ENCODE data around the gene ZCCHC4.
A peak's percentile ranks its signal among the peaks of the same experiment; 100 is the strongest.

The ZCCHC4 gene, protein sequence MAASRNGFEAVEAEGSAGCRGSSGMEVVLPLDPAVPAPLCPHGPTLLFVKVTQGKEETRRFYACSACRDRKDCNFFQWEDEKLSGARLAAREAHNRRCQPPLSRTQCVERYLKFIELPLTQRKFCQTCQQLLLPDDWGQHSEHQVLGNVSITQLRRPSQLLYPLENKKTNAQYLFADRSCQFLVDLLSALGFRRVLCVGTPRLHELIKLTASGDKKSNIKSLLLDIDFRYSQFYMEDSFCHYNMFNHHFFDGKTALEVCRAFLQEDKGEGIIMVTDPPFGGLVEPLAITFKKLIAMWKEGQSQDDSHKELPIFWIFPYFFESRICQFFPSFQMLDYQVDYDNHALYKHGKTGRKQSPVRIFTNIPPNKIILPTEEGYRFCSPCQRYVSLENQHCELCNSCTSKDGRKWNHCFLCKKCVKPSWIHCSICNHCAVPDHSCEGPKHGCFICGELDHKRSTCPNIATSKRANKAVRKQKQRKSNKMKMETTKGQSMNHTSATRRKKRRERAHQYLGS

DNA sequence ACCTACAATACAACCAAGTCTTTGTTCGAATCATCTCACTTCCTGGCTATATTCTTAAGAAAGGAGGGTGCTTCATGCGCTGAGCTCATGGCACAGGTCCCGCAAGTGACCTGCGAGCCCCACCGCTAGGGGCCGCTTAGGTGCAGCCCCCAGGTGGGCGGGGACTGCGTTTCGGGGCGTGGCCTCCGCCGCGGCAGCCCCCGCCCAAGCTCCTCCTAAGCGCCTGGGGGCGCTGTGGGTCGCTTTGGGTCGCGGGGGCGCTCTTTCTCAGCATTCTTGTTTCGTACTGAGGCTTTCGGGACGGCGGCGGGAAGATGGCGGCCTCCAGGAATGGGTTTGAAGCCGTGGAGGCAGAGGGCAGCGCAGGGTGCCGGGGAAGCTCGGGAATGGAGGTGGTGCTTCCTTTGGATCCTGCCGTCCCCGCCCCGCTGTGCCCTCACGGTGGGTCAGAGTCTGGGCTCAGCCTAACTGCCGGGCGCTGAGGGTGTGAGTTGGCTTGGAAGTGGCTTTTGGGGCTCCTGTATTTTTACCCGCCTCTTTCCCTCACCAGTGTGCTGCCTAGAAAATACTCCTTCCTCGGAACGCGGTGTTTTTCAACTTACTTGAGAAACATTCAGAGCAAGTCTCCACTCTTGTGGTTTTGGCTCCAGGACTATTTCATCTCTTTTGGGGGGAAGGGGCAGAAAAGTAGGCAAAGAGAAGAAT is at the start of gene ZCCHC4:
Gene ZCCHC4, plus strand, starts transcription at position 279 of the 705 bp plus-strand sequence. Its CDS starts 36 bp downstream, at position 315.
- peaks cover 26% of the 10 kb centered on the region for H3K36me3 ChIP-seq
- peak within 1 kb of the TSS; percentile 85 for H3K27ac ChIP-seq
- peak within 1 kb of the TSS; percentile 90 for H3K9ac ChIP-seq
- H3K4me3 ChIP-seq, result peak within 1 kb of the TSS; percentile 83
- TF ChIP-seq Cebpa-rat (IDR thresholded peaks at IDR 0.05), result no peak
- H3K4me1 ChIP-seq, result peaks cover 31% of the 10 kb centered on the region
- H3K27me3 ChIP-seq, result no peaks in the 10 kb centered on the region
- no peaks in the 10 kb centered on the region for H3K9me3 ChIP-seq
- no peaks in the 10 kb centered on the region for H4K20me1 ChIP-seq
- peak within 1 kb of the TSS; percentile 88 for H3K4me2 ChIP-seq

DNA sequence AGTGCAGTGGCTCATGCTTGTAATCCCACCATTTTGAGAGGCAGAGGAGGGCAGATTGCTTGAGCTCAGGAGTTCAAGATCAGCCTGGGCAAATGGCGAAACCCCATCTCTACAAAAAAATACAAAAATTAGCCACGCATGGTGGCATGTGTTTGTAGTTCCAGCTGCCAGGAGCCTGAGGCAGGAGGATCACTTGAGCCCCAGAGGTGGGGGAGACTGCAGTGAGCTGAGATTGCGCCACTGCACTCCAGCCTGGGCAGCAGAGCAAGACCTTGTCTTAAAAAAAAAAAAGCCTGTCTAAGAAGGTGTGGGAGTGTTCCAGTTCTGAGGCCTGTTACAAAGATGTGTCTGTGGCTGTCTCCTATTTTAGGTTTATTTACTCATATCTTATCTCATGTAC is 40.7 kb upstream of the ZCCHC4 start:
- Histone ChIP-seq H3K4me2 (no peak overlapping the region), H3K9me3 (no peaks in the 10 kb centered on the region), H3K9ac (no peak overlapping the region), H3K36me3 (peaks cover 61% of the 10 kb centered on the region), H4K20me1 (no peaks in the 10 kb centered on the region), H3K27me3 (no peaks in the 10 kb centered on the region), H3K4me3 (no peak overlapping the region), H3K27ac (no peak overlapping the region), H3K4me1 (peaks cover 22% of the 10 kb centered on the region)
- TF ChIP-seq Cebpa-rat (IDR thresholded peaks at IDR 0.05), result no peak

DNA sequence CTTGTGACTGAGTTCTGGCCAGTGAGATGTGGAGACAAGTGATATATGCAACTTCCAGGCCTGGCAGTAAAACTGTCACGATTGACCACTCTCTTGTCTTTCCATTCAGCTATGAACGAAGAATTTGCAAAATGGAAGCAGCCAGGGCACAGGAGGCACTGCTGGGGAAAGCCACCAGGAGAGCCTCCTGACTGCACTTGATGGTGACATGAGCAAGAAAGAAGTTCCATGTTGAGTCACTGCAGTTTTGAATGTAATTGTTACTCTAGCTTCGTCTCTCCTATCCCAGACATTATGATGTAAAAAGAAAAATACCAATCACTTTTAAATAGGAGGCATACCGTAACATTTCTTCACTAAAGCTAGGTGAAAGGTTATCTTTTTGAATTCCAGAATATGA is 32.4 kb upstream of the ZCCHC4 start:
- H3K36me3 ChIP-seq, result peaks cover 29% of the 10 kb centered on the region
- no peaks in the 10 kb centered on the region for H3K27me3 ChIP-seq
- H4K20me1 ChIP-seq, result no peaks in the 10 kb centered on the region
- H3K4me3 ChIP-seq, result no peak overlapping the region
- H3K4me1 ChIP-seq, result peaks cover 5% of the 10 kb centered on the region
- H3K27ac ChIP-seq, result no peak overlapping the region
- no peak overlapping the region for H3K9ac ChIP-seq
- TF ChIP-seq Cebpa-rat (IDR thresholded peaks at IDR 0.05), result no peak
- no peak overlapping the region for H3K4me2 ChIP-seq
- H3K9me3 ChIP-seq, result no peaks in the 10 kb centered on the region

GRCh38 chr4:25283948-25284347 is 28.6 kb upstream of the ZCCHC4 start:
- no peaks in the 10 kb centered on the region for H3K9me3 ChIP-seq
- TF ChIP-seq Cebpa-rat (IDR thresholded peaks at IDR 0.05), result no peak
- no peak overlapping the region for H3K27ac ChIP-seq
- H3K4me1 ChIP-seq, result no peaks in the 10 kb centered on the region
- H3K27me3 ChIP-seq, result no peaks in the 10 kb centered on the region
- no peak overlapping the region for H3K9ac ChIP-seq
- H4K20me1 ChIP-seq, result no peaks in the 10 kb centered on the region
- H3K4me2 ChIP-seq, result no peak overlapping the region
- peaks cover 22% of the 10 kb centered on the region for H3K36me3 ChIP-seq
- H3K4me3 ChIP-seq, result no peak overlapping the region

DNA sequence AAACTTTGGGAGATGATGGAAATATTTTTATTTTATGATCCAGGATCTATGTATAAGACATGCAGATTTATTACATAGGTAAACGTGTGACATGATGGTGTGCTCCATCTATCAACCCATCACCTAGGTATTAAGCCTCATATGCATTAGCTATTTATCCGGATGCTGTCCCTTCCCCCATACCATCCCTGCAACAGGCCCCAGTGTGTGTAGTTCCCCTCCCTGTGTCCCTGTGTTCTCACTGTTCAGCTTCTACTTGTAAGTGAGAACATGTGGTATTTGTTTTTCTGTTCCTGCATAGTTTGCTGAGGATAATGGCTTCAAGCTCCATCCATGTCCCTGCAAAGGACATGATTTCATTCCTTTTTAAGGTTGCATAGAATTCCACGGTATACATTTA is 28.1 kb upstream of the ZCCHC4 start:
- Histone ChIP-seq H3K4me2 (no peak overlapping the region), H3K9me3 (no peaks in the 10 kb centered on the region), H3K4me1 (no peaks in the 10 kb centered on the region), H4K20me1 (no peaks in the 10 kb centered on the region), H3K27me3 (no peaks in the 10 kb centered on the region), H3K4me3 (no peak overlapping the region), H3K9ac (no peak overlapping the region), H3K27ac (no peak overlapping the region), H3K36me3 (peaks cover 17% of the 10 kb centered on the region)
- TF ChIP-seq Cebpa-rat (IDR thresholded peaks at IDR 0.05), result no peak

GRCh38 chr4:25290490-25291067 is 22.0 kb upstream of the ZCCHC4 start:
- H3K27me3 ChIP-seq, result no peaks in the 10 kb centered on the region
- H3K36me3 ChIP-seq, result no peaks in the 10 kb centered on the region
- H4K20me1 ChIP-seq, result no peaks in the 10 kb centered on the region
- no peak overlapping the region for H3K4me3 ChIP-seq
- no peak overlapping the region for H3K27ac ChIP-seq
- TF ChIP-seq Cebpa-rat (IDR thresholded peaks at IDR 0.05), result no peak
- H3K4me2 ChIP-seq, result no peak overlapping the region
- no peaks in the 10 kb centered on the region for H3K4me1 ChIP-seq
- no peak overlapping the region for H3K9ac ChIP-seq
- no peaks in the 10 kb centered on the region for H3K9me3 ChIP-seq

GRCh38 chr4:25291158-25291733 is 21.3 kb upstream of the ZCCHC4 start:
- Histone ChIP-seq H3K4me2 (no peak overlapping the region), H3K36me3 (no peaks in the 10 kb centered on the region), H3K27ac (no peak overlapping the region), H3K9me3 (no peaks in the 10 kb centered on the region), H3K9ac (no peak overlapping the region), H3K4me3 (no peak overlapping the region), H4K20me1 (no peaks in the 10 kb centered on the region), H3K4me1 (no peaks in the 10 kb centered on the region), H3K27me3 (no peaks in the 10 kb centered on the region)
- TF ChIP-seq Cebpa-rat (IDR thresholded peaks at IDR 0.05), result peak; percentile 87

DNA sequence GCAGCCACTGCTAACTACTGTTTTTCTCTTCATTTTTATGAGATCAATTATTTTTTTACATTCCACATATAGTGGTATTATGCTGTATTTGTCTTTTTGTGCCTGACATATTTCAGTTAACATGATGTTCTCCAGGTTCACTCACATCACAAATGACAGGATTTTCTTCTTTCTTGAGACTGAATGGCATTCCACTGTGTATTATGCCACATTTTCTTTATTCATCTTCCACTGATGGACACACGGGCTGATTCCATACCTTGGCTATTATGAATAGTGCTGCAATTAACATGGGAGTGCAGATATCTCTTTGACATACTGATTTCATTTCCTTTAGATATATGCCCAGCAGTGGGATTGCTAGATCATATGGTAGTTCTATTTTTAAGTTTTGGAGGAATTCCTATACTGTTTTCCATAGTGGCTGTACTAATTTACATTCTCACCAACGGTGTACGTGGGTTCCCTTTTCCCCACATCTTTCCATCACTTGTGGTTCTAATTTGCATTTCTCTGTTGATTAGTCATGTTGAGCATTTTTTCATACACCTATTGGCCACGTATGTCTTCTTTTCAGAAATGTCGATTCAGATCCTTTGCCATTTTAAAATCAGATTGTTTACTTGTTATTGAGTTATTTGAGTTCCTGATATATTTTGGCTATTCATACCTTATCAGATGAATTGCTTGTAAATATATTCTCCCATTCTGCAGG is 14.9 kb upstream of the ZCCHC4 start:
- Histone ChIP-seq H3K36me3 (no peaks in the 10 kb centered on the region), H3K27me3 (no peaks in the 10 kb centered on the region), H3K4me2 (no peak overlapping the region), H3K9ac (no peak overlapping the region), H3K4me1 (no peaks in the 10 kb centered on the region), H3K27ac (no peak overlapping the region), H3K9me3 (no peaks in the 10 kb centered on the region), H3K4me3 (no peak overlapping the region), H4K20me1 (no peaks in the 10 kb centered on the region)
- TF ChIP-seq Cebpa-rat (IDR thresholded peaks at IDR 0.05), result no peak

DNA sequence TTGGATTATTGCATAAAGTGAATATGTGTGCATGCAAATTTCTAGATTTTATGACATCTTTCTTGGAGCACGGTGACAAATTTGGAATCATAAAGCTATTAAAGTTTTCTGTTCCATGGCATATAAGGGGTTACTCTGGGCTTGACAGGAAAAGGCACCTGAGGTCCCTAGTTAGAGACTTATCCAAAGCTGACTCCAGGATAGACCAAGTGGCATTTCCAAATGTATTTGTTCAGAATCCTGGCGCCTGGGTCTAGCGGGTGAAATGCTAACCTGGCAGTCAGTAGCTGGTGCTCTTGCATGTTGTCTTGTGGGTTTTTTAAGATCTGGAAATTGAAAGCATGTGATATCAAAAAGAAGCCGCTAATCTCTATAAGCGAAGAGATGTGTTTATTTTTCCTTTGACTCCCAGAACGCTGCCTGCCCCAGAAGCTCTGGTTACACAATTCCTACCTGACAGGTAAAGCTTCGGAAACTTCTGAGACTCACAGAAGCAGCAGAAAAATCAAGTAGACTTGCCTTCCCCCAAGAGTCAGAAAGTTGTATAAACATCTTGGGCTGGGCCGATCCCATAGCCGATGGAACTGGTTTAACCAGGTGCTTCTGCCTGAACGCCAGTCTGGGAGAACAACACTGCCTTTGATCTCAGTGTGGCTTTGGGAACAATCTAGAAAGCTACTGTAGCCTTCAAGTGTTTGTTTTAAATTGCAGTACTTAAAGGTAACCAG is 12.9 kb upstream of the ZCCHC4 start:
- H3K36me3 ChIP-seq, result no peaks in the 10 kb centered on the region
- no peaks in the 10 kb centered on the region for H4K20me1 ChIP-seq
- no peak overlapping the region for H3K27ac ChIP-seq
- H3K27me3 ChIP-seq, result no peaks in the 10 kb centered on the region
- no peak for TF ChIP-seq Cebpa-rat (IDR thresholded peaks at IDR 0.05)
- H3K9me3 ChIP-seq, result no peaks in the 10 kb centered on the region
- H3K4me2 ChIP-seq, result no peak overlapping the region
- H3K9ac ChIP-seq, result no peak overlapping the region
- no peak overlapping the region for H3K4me3 ChIP-seq
- no peaks in the 10 kb centered on the region for H3K4me1 ChIP-seq
